Measurements from ENCODE around the gene GALNT16. TPM values are rescaled to one million over a fixed set of nuclear protein-coding genes. Genes with fewer than 3 reads are reported as not detected.

GALNT16 gene
- total and polyA plus RNA-seq, 2 of the 8 experiments (the other 6 are each of a cell fraction or from before 2014, with no cell fraction given), result 5.4 to 6.3 TPM

DNA sequence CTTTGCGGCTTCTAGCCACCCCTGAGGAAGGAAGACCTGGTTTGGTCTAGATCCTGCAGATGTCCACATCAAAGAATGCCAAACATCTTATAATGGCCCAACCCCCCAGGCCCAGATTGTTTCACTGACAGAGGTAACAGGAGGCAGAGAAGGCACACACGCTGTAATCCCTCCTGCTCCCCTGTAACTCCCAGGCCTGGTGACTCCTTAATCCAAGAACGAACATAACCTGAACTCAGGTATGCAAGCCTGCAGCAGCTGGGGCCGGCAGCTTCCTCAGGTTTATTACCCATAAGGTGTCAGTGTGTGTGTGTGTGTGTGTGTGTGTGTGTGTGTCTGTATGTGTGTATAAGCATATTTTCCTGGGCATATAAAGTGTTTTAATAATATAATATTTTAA is 85.4 kb downstream of the GALNT16 start:
- Histone ChIP-seq H3K4me1 (replicated peaks in 1 of 4; ENCODE audit: control insufficient read depth in 3 of 4, insufficient read depth in 4 of 4, low read length in 3 of 4) (peaks cover 0 to 3% (median 0%) of the 10 kb centered on the region in 4 experiments; a peak in 4 of 7 replicates), H3K27ac (ENCODE audit: low read depth, low read length) (no peak overlapping the region), H3K23me2 (ENCODE audit: low read depth, low read length) (no peaks in the 10 kb centered on the region), H3K23ac (ENCODE audit: insufficient read length) (no peak overlapping the region), H3K18ac (ENCODE audit: extremely low read depth, low read length) (no peak overlapping the region), H3K79me1 (ENCODE audit: low read depth, low read length) (no peaks in the 10 kb centered on the region), H3K4me2 (ENCODE audit: insufficient read depth in 1 of 2, low read depth in 2 of 2, low read length in 2 of 2) (no peak overlapping the region), H3K9ac (replicated peaks in 1 of 4; ENCODE audit: extremely low read depth in 1 of 4, low read depth in 3 of 4, low read length in 3 of 4) (no peak overlapping the region), H2BK15ac (ENCODE audit: low read length) (no peak overlapping the region), H3K36me3 (ENCODE audit: control insufficient read depth in 2 of 4, insufficient read depth in 4 of 4, low read length in 3 of 4) (no peaks in the 10 kb centered on the region), H4K20me1 (replicated peaks in 1 of 2; ENCODE audit: control insufficient read depth in 1 of 2, insufficient read depth in 2 of 2, low read length in 2 of 2) (peaks cover 0 to 3% of the 10 kb centered on the region in 2 experiments), H3K56ac (replicated peaks; ENCODE audit: insufficient read length, low read depth, low read length) (no peak overlapping the region), H3K9me3 (ENCODE audit: insufficient read depth in 2 of 2, low read depth in 1 of 2, low read length in 1 of 2) (no peaks in the 10 kb centered on the region), H2AFZ (ENCODE audit: low read length) (no peak overlapping the region), H3K4ac (replicated peaks; ENCODE audit: insufficient read length, low read depth, low read length) (no peak overlapping the region), H2BK20ac (ENCODE audit: low read length) (no peak overlapping the region), H2AK5ac (ENCODE audit: low read depth, low read length) (no peak overlapping the region), H2BK5ac (ENCODE audit: low read depth, low read length) (no peak overlapping the region), H3K14ac (ENCODE audit: insufficient read length) (no peak overlapping the region), H2BK12ac (ENCODE audit: low read depth, low read length) (no peak overlapping the region), H3K4me3 (ENCODE audit: extremely low read depth in 1 of 4, insufficient read depth in 2 of 4, low read depth in 3 of 4, low read length in 4 of 4) (no peak overlapping the region), H4K91ac (replicated peaks; ENCODE audit: insufficient read length, low read length) (no peak overlapping the region), H4K5ac (ENCODE audit: insufficient read length, low read depth, low read length) (no peak overlapping the region), H2BK120ac (replicated peaks; ENCODE audit: low read depth, low read length) (no peak overlapping the region), H3K79me2 (ENCODE audit: control insufficient read depth in 1 of 2, insufficient read depth in 2 of 2, low read length in 2 of 2) (no peaks in the 10 kb centered on the region), H4K8ac (ENCODE audit: extremely low read depth, insufficient read depth, low read length) (no peak overlapping the region), H3K27me3 (replicated peaks in 1 of 4; ENCODE audit: control insufficient read depth in 3 of 4, extremely low read depth in 1 of 4, insufficient read depth in 3 of 4, low read length in 3 of 4) (no peaks in the 10 kb centered on the region)
- FAIRE-seq (no peak), DNase-seq (ENCODE audit: low read depth in 1 of 2, low spot score in 2 of 2) (no peak)
- CTCF ChIA-PET (ENCODE audit: partially characterized antibody), result interaction anchor here (0.6 to 10.1 kb wide), 18 partner anchors 11 to 114 kb away, joined by 3 to 140 read pairs (median 13); no protein-coding TSS in a partner anchor
- POLR2A ChIA-PET (ENCODE audit: partially characterized antibody), result interaction anchor here (0.5 to 2.6 kb wide), 3 partner anchors 11 to 53 kb away, joined by 3 to 5 read pairs (median 3); partner anchors contain the start of gene SLC39A9
- TF ChIP-seq PHF8 (conservative IDR thresholded peaks at IDR 0.05; ENCODE audit: low read depth, low read length) (no peak), ATF3 (IDR thresholded peaks at IDR 0.05; ENCODE audit: insufficient read depth, low read depth, low read length) (no peak), BCL11A (IDR thresholded peaks at IDR 0.05; ENCODE audit: low read depth in 2 of 2, low read length in 2 of 2) (no peak)
- TF ChIP-seq, protein P1, sequence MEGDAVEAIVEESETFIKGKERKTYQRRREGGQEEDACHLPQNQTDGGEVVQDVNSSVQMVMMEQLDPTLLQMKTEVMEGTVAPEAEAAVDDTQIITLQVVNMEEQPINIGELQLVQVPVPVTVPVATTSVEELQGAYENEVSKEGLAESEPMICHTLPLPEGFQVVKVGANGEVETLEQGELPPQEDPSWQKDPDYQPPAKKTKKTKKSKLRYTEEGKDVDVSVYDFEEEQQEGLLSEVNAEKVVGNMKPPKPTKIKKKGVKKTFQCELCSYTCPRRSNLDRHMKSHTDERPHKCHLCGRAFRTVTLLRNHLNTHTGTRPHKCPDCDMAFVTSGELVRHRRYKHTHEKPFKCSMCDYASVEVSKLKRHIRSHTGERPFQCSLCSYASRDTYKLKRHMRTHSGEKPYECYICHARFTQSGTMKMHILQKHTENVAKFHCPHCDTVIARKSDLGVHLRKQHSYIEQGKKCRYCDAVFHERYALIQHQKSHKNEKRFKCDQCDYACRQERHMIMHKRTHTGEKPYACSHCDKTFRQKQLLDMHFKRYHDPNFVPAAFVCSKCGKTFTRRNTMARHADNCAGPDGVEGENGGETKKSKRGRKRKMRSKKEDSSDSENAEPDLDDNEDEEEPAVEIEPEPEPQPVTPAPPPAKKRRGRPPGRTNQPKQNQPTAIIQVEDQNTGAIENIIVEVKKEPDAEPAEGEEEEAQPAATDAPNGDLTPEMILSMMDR (IDR thresholded peaks at IDR 0.05; ENCODE audit: control extremely low read depth in 1 of 3, insufficient read depth in 1 of 3, low read depth in 1 of 3, low read length in 3 of 3), result no peak
- 82% methylated on average over 4 of the region's 4 CpGs; no CpG with 5 or more reads in 1 of the 2 experiments for WGBS, 2 experiments (ENCODE audit: extremely low coverage in 1 of 2, insufficient coverage in 1 of 2, insufficient read length in 1 of 2, insufficient replicate concordance in 2 of 2, low coverage in 1 of 2, low lambda C conversion rate in 2 of 2, missing lambda C conversion rate in 1 of 2)

Measured in H1 (cell line).